Vagina (tissue), 2 donors: ENCODE data around the gene CEP89. TPM values are rescaled to one million over a fixed set of nuclear protein-coding genes. Genes with fewer than 3 reads are reported as not detected.

ENCODE experiments used
- DNase-seq, 2 donors: peaks; one replicate each; pipeline ENCODE4 v3.0.0-alpha.2; 2017; ENCODE audit errors: extremely low spot score in 2 of 2
- H3K27ac ChIP-seq: fragments of 200-600 bp; sonication (generic); one replicate; pipeline ENCODE4 v1.5.1; 2019
- H3K27me3 ChIP-seq: fragments of 200-600 bp; sonication (generic); one replicate; pipeline ENCODE4 v1.5.1; 2019
- H3K36me3 ChIP-seq, 2 donors: fragments of 200-600 bp; sonication (generic); one replicate each; pipeline ENCODE4 v1.5.1; 2017 to 2019
- H3K4me1 ChIP-seq: fragments of 200-600 bp; sonication (generic); one replicate; pipeline ENCODE4 v1.5.1; 2019
- H3K4me3 ChIP-seq, 2 donors: fragments of 200-600 bp; sonication (generic); 1 replicate in 1 of 2; 2 replicates in 1 of 2; pipeline ENCODE4 v1.5.1; 2016 to 2019
- H3K9me3 ChIP-seq: fragments of 200-600 bp; sonication (generic); one replicate; pipeline ENCODE4 v1.5.1; 2019
- POLR2A ChIP-seq, 2 donors: fragments of 450-650 bp; IDR thresholded peaks; one replicate each; pipeline ENCODE4 v1.6.1; 2017; ENCODE audit warnings: antibody characterized with exemption in 2 of 2, mild to moderate bottlenecking in 2 of 2, moderate library complexity in 2 of 2
- POLR2AphosphoS5 ChIP-seq, 2 donors: sonication (generic); formaldehyde crosslinking; IDR thresholded peaks; one replicate each; pipeline ENCODE4 v1.9.0; 2017; ENCODE audit warnings: antibody characterized with exemption in 2 of 2, mild to moderate bottlenecking in 2 of 2, low read depth in 1 of 2; ENCODE audit not compliant: insufficient read depth in 1 of 2
- intact Hi-C: fragments of 100-400 bp; cut with DNase I; formaldehyde crosslinking; loops from one replicate; pipeline ENCODE4 v1.15.1; 2023
- total RNA-seq: library from RNA; depleted of rRNA; stranded (reverse); fragments of >200 nt; gene quantifications from one replicate; pipeline ENCODE4 v1.2.3, GENCODE V29; 2016
- TF ChIP-seq, protein P1 (sequence below), 3 experiments: fragments of 450-650 bp in 2 of 3; fragments of 200-600 bp in 1 of 3; sonication (generic) in 1 of 3; IDR thresholded peaks; one replicate each; pipeline ENCODE4 v1.5.1; 2017 to 2019; ENCODE audit warnings: antibody characterized with exemption in 3 of 3, mild to moderate bottlenecking in 2 of 3, moderate library complexity in 2 of 3

Gene CEP89
- total RNA-seq, 1 donor from 2014 or later: 12.0 TPM

DNA sequence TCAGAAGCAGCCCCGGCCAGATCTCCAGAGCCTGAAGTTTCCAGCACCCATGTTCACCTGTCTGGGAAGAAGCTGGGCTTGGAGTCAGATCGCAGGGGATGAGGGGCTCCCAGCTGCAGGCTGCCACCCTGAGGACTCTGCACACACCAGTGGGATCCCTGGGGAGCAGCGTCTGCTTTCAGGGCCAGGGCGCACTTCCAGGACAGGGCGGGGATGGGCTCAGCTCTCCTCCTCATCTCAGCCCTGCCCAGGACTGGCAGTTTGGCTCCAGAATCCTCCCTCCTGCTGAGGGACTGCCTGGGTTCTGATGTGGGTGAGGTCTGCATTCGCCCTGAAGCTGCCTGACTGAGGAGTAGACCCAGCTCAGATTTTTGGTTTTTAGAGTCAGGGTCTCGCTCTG lies 105.7 kb downstream of the CEP89 start:
- H3K4me1 ChIP-seq: no peaks in the 10 kb centered on the region
- no peaks in the 10 kb centered on the region for H3K27me3 ChIP-seq
- no peaks in the 10 kb centered on the region for H3K9me3 ChIP-seq
- intact Hi-C loops: no loop called here
- no peak overlapping the region for H3K27ac ChIP-seq
- H3K36me3 ChIP-seq: no peaks in the 10 kb centered on the region
- no peak overlapping the region for H3K4me3 ChIP-seq
- TF ChIP-seq POLR2A (IDR thresholded peaks at IDR 0.05) (no peak), POLR2AphosphoS5 (IDR thresholded peaks at IDR 0.05; ENCODE audit: insufficient read depth in 1 of 2, low read depth in 1 of 2) (no peak)
- TF ChIP-seq, protein P1, sequence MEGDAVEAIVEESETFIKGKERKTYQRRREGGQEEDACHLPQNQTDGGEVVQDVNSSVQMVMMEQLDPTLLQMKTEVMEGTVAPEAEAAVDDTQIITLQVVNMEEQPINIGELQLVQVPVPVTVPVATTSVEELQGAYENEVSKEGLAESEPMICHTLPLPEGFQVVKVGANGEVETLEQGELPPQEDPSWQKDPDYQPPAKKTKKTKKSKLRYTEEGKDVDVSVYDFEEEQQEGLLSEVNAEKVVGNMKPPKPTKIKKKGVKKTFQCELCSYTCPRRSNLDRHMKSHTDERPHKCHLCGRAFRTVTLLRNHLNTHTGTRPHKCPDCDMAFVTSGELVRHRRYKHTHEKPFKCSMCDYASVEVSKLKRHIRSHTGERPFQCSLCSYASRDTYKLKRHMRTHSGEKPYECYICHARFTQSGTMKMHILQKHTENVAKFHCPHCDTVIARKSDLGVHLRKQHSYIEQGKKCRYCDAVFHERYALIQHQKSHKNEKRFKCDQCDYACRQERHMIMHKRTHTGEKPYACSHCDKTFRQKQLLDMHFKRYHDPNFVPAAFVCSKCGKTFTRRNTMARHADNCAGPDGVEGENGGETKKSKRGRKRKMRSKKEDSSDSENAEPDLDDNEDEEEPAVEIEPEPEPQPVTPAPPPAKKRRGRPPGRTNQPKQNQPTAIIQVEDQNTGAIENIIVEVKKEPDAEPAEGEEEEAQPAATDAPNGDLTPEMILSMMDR (IDR thresholded peaks at IDR 0.05): no peak
- no peak for DNase-seq

DNA sequence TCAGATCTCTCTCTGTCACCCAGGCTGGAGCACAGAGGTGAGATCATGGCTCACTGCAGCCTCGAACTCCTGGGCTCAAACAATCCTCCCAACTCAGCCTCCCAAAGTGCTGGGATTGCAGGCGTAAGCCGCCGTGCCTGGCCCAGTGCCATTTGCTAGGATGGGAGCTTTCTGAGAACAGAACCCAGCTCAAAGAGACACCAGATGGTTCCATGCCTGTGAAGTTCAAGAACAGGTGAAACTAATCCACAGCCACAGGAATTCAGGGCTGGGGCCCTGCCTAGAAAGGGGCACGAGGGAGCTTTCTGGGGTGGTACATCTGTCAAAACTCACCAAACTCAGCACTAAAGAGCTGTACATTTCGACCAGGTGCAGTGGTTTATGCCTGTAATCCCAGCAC lies 106.4 kb downstream of the CEP89 start:
- H3K27ac ChIP-seq: no peak overlapping the region
- intact Hi-C loops: no loop called here
- DNase-seq: no peak
- TF ChIP-seq POLR2A (IDR thresholded peaks at IDR 0.05): no peak
- TF ChIP-seq, protein P1 (IDR thresholded peaks at IDR 0.05): no peak
- TF ChIP-seq POLR2AphosphoS5 (IDR thresholded peaks at IDR 0.05; ENCODE audit: insufficient read depth in 1 of 2, low read depth in 1 of 2): no peak
- H3K36me3 ChIP-seq: no peaks in the 10 kb centered on the region
- no peak overlapping the region for H3K4me3 ChIP-seq
- H3K4me1 ChIP-seq: no peaks in the 10 kb centered on the region
- no peaks in the 10 kb centered on the region for H3K27me3 ChIP-seq
- no peaks in the 10 kb centered on the region for H3K9me3 ChIP-seq

DNA sequence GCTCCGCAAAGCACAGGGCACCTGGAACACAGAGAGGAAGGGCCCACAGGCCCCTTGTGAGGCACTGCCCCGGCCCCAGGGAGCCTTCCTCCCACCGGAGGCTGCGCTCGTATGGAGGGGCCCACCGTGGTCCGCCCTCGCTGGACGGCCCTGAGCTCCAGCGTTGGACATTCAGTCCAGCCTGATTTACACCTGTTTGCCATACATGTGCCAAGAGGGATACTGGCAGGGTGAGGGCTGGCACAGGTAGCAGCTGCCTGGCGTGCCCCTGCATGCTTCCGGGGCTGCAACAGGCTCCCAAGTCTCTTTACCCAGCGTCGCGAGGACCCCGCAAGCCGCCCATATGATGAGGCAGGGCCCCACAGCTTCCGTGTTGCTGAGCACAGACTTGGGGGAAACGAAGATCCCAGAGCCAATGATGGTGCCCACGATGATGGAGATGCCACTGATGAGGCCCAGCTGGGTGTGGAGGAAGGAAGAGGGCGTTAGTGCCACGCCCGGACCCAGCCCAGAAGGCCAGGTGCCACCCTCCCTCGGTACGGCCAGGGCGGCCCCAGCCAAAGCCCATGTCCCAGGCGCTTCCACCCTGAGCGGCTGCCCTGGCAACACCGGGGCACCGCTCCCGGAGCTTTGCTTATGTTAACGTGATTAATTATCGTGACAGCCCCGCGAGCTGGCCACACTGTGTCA lies 107.3 kb downstream of the CEP89 start:
- DNase-seq: no peak

DNA sequence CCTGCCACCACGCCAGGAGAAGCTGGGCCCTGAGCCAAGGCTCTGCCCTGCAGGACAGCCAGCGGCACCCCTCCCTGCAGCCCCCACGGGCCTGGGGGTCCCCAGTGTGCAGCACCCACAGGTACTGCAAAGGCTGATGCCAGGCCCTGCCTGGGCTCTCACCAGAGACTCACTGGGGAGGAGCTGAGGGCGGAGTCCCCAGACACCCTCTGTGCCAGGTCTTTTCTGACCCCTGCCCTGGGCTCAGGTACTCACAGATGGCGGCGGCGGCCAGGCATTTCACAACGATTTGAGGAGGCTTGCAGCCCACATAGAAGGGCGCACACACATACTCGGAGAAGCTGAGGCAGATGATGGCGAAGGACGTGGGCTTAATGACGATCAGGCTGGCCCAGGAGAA lies 107.9 kb downstream of the CEP89 start:
- Histone ChIP-seq H3K4me3 (no peak overlapping the region), H3K27me3 (no peaks in the 10 kb centered on the region), H3K4me1 (no peaks in the 10 kb centered on the region), H3K27ac (no peak overlapping the region), H3K9me3 (no peaks in the 10 kb centered on the region), H3K36me3 (no peaks in the 10 kb centered on the region)
- no peak for TF ChIP-seq POLR2A (IDR thresholded peaks at IDR 0.05)
- intact Hi-C loops: no loop called here
- no peak for DNase-seq

More for the DNA sequence above, 107.3 kb downstream of the CEP89 start:
- no peaks in the 10 kb centered on the region for H3K36me3 ChIP-seq
- H3K27me3 ChIP-seq: no peaks in the 10 kb centered on the region
- no peak overlapping the region for H3K4me3 ChIP-seq
- intact Hi-C loops: no loop called here
- no peak overlapping the region for H3K27ac ChIP-seq
- H3K4me1 ChIP-seq: no peaks in the 10 kb centered on the region
- no peak for TF ChIP-seq POLR2A (IDR thresholded peaks at IDR 0.05)
- no peak for TF ChIP-seq POLR2AphosphoS5 (IDR thresholded peaks at IDR 0.05; ENCODE audit: insufficient read depth in 1 of 2, low read depth in 1 of 2)
- TF ChIP-seq, protein P1 (IDR thresholded peaks at IDR 0.05): no peak
- no peaks in the 10 kb centered on the region for H3K9me3 ChIP-seq

DNA sequence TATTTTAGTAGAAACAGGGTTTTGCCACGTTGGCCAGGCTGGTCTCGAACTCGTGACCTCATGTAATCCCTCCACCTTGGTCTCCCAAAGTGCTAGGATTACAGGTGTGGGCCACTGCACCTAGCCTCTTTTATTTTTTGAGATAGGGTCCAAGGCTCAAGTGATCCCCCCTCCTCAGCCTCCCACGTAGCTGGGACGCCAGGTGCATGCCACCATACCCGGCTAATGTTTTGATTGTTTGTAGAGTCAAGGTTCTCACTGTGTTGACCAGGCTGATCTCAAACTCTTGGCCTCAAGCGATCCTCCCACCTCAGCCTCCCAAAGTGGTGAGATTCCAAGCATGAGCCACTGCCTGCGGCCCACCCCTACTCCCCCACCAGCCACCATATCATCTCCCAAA lies 108.5 kb downstream of the CEP89 start:
- TF ChIP-seq POLR2A (IDR thresholded peaks at IDR 0.05) (no peak), POLR2AphosphoS5 (IDR thresholded peaks at IDR 0.05; ENCODE audit: insufficient read depth in 1 of 2, low read depth in 1 of 2) (no peak)
- TF ChIP-seq, protein P1 (IDR thresholded peaks at IDR 0.05): no peak
- H3K27me3 ChIP-seq: no peaks in the 10 kb centered on the region
- H3K4me1 ChIP-seq: no peaks in the 10 kb centered on the region
- no peak overlapping the region for H3K27ac ChIP-seq
- intact Hi-C loops: no loop called here
- H3K9me3 ChIP-seq: no peaks in the 10 kb centered on the region
- H3K4me3 ChIP-seq: no peak overlapping the region
- no peaks in the 10 kb centered on the region for H3K36me3 ChIP-seq
- DNase-seq: no peak
